ENCODE data around the gene CALR.
"Not testable (repeated sequence)": the region's sequence is repeated elsewhere in the genome, so short reads cannot be mapped to it uniquely, and the experiment has no call there.

Gene CALR

DNA sequence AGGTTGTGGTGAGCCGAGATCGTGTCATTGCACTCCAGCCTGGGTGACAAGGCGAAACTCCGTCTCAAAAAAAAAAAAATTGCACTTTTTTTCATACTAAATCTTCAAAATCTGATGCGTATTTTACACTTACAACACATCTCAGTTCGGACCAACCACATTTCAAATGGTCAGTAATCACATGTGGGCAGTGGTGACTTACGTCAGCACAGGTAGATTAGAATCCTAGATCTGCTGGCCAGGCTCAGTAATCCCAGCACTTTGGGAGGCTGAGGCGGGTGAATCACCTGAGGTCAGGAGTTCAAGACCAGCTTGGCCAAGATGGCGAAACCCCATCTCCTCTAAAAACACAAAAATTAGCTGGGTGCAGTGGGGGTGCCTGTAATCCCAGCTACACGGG lies 3.3 kb upstream of the CALR start:
- no peak for DNase-seq

DNA sequence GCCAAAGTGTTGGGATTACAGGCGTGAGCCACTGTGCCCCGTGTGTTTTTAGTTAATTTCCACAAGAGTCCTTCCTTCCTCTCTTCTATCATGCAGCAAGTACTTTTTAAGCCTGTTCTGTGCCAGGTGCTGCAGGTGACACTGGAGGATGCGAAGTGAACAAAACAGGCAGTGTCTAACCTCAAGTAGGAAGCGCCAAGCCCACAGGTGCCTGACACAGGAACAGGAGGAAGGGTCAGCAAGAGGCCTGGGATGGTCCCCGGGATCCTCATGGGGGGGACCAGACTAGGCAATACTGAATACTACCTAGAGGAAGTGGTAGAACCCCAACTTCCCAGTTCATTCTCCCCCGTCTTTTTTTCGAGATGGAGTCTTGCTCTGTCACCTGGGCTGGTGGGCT lies 1.8 kb upstream of the CALR start:
- DNase-seq, result no peak

DNA sequence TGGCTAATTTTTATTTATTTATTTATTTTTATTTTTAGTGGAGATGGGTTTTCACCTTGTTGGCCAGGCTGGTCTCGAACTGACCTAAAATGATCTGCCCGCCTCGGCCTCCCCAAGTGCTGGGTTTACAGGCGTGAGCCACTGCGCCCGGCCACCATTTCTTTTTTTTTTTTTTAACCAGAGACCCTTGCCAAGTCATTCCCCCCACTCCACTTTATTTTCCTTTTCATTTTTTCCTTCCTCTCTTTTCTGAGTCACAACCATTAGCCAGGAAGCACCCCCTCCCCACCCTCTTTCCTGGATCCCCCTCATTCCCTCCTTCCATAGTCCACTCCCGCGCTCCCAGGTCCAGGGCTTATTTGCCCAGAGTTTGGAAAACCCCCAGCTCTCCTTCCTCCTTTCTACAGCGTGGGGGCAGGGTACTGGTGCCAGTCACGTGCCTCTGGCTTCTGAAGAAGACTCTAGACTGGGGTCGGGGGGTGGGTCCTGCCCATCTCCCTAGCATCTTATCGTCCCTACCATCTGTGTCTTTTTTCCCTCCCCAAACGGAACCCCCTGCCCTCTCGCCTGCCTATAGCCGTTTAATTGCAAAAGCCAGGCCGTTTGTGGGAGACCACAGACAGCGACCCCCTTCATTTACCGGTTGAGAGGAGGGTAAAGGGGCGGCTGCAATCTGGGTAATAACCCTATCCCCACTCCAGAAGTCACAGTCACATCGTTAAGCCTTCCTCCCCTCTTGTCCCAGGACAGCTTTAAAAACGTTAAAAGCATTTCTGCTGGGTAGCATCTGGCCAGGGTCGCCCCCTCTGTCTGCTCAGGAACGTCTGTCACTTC lies 1.1 kb upstream of the CALR start:
- no peak for DNase-seq

DNA sequence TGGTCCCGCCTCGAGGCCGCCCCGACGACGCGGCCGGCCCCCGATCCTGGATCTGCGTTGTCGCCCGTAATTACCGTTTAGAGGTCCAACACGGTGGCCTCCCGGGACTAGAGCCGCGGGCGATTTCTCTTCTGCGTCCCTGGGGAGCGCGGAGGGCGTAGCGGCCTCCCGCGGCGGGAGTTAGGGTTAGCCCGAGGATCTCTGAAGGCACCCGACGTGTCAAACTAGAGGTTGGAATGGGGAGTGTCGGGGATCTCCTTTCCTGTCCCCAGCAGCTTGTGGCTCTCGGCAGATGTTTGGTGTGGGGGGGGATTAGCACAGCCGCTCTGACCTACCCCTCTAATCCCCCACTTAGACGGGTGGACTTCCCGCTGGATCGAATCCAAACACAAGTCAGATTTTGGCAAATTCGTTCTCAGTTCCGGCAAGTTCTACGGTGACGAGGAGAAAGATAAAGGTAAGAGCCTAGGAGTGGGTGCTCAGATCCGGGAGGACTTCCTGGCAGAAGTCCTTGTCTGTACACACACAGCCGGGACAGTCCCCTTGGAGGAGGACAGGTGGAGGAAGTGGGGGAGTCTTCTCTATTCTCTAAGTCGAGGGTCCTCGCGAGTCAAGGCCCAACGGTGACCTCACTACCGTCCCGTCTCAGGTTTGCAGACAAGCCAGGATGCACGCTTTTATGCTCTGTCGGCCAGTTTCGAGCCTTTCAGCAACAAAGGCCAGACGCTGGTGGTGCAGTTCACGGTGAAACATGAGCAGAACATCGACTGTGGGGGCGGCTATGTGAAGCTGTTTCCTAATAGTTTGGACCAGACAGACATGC lies 581 bp downstream of the CALR start:
- peak; percentile 38 to 54 for DNase-seq

DNA sequence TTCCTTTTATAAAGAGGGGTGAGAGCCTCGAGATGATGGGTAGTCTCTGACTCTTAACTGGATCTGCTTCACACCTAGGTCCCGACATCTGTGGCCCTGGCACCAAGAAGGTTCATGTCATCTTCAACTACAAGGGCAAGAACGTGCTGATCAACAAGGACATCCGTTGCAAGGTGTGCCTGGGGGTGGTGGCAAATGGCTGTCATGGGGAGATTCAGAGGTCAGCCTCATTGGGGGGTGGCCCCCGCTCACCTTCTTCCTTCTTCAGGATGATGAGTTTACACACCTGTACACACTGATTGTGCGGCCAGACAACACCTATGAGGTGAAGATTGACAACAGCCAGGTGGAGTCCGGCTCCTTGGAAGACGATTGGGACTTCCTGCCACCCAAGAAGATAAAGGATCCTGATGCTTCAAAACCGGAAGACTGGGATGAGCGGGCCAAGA lies 1.6 kb downstream of the CALR start:
- DNase-seq, result no peak

DNA sequence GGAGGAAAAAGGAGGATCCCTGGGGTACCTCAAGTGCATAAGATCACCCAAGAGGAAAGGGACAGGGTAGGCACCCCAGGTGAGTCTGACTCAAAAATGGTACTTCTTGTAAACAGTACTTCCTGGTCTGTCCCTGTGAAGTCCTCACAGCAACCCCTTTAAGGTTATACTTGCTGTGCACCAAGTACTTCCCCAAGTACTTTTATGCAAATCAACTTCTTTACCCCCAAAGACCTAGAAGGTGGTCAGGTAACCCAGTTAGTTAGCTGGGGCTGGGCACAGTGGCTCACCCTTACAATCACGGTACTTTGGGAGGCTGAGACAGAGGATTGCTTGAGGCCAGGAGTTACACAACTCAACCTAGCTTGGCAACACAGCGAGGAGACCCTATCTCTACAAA lies 2.5 kb downstream of the CALR start:
- DNase-seq, result no peak

DNA sequence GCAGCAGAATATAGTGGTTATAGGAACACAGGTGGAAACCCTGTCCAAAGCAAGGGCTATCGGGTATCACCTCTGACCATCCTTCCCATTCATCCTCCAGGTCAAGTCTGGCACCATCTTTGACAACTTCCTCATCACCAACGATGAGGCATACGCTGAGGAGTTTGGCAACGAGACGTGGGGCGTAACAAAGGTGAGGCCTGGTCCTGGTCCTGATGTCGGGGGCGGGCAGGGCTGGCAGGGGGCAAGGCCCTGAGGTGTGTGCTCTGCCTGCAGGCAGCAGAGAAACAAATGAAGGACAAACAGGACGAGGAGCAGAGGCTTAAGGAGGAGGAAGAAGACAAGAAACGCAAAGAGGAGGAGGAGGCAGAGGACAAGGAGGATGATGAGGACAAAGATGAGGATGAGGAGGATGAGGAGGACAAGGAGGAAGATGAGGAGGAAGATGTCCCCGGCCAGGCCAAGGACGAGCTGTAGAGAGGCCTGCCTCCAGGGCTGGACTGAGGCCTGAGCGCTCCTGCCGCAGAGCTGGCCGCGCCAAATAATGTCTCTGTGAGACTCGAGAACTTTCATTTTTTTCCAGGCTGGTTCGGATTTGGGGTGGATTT lies 5.1 kb downstream of the CALR start:
- DNase-seq, result no peak

DNA sequence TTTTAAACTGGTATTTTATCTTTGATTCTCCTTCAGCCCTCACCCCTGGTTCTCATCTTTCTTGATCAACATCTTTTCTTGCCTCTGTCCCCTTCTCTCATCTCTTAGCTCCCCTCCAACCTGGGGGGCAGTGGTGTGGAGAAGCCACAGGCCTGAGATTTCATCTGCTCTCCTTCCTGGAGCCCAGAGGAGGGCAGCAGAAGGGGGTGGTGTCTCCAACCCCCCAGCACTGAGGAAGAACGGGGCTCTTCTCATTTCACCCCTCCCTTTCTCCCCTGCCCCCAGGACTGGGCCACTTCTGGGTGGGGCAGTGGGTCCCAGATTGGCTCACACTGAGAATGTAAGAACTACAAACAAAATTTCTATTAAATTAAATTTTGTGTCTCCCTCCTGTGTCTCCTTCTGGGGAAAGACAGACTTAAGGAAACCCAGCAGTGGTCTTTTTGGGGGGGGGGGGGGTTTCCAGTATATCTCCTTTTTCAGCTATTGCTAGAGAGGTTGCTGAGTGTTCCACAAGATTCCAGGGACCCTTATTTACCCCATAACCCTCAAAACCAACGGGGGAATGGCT lies 5.8 kb downstream of the CALR start:
- DNase-seq, result no peak

DNA sequence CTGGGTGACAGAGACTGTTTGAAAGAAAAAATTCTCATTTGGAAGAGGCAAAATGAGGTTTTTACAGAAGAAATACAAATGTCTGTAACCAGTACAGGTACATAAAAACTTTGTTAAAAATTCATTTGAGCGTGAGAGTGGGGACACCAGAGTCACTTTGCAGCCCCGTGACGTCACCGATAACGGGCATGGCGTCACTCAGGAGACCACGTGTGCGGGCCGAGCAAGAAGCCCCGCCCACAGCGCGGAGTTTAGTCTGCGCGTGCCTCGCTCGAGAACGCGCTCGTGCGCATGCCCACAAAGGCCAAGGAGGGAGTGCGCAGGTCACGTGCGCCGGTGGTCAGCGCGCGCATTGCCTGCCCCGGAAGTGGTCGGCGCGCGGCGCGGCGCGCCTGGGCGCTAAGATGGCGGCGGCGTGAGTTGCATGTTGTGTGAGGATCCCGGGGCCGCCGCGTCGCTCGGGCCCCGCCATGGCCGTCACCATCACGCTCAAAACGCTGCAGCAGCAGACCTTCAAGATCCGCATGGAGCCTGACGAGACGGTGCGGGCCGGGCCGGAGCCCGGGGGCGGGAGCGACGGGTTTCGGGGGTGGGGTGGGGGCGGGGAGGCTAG lies 7.2 kb downstream of the CALR start, which contains the start of gene RAD23A:
Gene RAD23A, plus strand, starts transcription at position 384 of the 613 bp plus-strand sequence. Its CDS starts 87 bp downstream, at position 471.
- peak; percentile 98 to 99 for DNase-seq

DNA sequence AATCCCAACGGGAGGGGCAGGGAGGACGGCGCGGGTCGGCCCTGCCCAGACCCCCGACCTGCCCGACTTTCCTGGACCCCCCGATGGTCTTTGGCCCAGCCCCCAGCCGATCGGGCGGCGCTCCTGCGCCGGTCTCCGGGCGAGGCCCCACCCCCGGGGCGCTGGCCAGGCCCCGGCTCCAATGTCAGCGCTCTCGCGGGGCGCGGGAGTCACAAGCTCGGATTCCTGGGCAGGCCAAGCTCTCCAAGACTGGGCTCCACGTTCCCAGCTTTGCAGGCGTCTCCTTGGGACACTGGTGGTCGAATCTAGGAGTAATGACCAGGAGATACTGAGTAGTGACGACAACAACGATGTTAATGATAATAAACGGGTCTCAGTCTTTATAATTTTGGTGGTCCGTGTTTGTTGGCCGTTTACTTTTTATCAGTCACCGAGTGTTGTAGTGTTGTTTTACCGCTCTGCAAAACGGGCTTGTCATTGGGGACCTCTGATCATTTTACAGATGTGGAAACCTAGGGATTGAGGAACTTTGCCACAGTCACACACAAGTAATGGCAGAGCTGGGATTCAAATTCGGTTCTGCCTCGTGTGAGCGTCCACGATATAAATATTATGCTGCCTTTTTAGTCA lies 7.8 kb downstream of the CALR start:
- peak; percentile 23 to 62 for DNase-seq

DNA sequence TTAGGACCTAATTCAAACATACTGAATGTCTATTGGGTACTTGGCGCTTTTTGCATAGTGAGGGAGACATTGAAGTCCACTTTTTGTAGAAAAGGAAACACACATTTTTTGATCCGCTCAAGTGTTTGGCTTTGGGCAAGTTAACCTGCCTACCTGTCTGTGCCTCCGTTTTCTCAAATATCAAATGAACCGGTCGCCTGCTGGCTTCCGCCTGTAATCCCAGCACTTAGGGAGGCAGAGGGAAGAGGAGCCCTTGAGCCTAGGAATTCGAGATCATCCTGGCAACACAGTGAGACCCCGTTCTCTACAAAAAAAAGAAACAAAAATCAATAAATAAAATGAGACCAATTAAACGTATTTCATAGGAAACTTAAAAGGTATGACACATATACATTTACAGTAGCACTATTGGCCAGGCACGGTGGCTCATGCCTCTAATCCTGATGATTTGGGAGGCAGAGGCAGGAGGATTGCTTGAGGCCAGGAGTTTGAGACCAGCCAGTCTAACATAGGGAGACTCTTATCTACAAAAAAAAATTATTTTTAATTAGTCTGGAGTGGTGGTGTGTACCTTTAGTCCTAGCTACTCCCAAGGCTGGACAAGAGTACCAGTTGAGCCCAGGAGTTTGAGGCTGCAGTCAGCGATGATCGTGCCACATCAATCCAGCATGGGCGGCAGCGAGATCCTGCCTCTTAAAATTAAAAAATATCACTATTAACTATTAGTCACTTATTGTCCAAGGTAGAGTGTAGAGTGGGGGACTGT lies 8.5 kb downstream of the CALR start:
- DNase-seq, result no peak

DNA sequence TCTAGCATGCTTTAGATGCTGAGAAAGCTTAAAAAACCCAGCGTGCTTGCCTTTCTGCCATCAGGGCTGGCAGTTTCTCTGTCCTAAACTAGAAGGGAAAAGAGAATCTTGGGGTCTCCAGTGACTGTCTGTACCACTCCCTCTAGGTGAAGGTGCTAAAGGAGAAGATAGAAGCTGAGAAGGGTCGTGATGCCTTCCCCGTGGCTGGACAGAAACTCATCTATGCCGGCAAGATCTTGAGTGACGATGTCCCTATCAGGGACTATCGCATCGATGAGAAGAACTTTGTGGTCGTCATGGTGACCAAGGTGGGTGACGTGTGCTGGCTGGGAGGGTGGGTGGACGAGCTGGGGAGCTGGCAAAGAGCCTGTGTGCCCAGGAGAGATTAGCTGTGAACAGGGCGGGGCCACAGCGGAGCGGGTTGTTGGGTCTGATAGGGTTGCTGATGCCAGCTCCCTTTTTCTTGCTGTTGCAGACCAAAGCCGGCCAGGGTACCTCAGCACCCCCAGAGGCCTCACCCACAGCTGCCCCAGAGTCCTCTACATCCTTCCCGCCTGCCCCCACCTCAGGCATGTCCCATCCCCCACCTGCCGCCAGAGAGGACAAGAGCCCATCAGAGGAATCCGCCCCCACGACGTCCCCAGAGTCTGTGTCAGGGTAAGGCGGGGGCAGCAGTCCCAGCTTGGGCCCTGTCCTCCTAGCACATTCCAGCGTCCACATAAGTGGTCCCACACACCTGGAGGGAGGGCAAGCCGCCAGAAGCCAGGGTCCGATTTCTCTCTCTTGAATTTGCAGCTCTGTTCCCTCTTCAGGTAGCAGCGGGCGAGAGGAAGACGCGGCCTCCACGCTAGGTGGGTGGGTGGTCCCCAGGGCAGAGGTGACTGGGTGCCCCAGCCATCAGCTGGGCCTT lies 9.5 kb downstream of the CALR start:
- DNase-seq, result no peak

DNA sequence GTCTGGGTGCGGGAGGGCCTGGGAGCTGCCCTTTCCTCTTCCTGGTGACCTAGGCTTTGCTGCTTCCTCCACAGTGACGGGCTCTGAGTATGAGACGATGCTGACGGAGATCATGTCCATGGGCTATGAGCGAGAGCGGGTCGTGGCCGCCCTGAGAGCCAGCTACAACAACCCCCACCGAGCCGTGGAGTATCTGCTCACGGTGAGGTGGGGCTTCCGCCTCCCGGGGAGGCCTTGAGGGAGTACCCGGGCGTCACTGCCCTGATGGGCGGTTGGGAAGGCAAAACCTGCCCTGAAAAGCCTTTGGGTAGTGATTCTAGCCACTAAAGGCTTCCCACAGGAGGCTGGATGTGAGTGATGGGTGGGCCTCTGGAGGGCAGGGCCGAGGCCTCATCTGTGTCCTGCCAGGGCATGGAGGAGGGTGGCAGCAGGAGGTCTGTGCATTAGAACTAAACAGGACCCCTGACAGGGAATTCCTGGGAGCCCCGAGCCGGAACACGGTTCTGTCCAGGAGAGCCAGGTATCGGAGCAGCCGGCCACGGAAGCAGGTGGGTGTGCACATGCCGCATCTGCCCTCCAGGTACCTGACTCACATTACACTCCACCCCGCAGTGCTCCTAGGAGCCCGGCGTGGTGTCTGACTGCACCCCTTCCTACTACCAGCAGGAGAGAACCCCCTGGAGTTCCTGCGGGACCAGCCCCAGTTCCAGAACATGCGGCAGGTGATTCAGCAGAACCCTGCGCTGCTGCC lies 10.4 kb downstream of the CALR start:
- no peak for DNase-seq

DNA sequence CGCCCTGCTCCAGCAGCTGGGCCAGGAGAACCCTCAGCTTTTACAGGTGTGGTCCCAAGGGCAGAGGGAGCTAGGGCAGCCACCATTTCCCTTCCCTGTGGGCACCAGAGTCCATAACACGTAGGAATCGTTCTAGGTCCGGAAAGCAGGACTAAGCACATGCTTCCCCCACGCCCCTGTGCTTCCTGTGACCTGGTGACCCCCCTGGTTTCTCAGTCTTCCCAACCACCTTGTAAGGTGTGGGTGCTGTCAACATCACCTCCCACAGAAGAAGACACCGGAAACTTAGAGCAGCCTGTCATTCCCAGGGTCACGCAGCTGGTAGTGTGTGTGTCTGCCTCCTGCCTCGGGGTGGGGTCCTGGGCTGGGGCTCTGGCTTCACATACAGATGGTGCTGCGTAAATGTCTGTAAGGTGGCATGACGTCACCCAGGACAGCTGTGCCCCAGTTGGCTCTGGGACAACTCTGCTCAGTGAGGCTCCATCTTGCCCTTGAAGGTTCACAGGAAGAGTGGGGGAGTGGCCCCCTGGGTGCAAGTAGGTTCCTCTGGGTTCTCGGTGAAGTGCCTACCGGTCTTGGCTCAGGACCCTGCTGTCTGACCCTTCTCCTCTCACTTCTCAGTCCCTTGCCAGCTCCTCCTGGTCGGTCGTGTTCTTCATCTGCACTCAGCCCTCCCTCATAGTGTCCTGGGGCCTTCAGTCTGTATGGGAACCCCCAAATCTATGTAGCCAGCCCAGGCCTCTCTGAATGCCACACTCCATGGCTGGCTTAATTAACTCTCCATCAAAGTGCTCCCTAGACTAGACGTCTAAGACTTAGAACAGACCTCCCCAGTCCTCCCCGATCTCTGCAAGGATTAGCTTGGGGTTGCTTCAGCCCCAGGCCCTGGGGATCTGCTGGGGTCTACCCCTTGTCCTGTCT lies 11.2 kb downstream of the CALR start:
- no peak for DNase-seq

DNA sequence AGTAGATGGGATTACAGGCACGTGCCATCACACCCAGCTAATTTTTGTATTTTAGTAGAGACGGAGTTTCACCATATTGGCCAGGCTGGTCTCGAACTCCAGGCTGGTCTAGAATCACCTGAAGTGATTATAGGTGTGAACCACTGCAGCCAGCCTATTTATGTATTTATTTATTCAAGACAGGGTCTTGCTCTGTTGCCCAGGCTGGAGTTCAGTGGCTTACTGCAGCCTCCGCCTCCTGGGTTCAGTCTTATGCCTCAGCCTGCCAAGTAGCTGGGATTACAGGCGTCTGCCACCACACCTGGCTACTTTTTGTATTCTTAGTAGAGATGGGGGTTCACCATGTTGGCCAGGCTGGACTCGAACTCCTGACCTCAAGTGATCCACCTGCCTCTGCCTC lies 13.6 kb downstream of the CALR start:
- not testable (repeated sequence) for DNase-seq

DNA sequence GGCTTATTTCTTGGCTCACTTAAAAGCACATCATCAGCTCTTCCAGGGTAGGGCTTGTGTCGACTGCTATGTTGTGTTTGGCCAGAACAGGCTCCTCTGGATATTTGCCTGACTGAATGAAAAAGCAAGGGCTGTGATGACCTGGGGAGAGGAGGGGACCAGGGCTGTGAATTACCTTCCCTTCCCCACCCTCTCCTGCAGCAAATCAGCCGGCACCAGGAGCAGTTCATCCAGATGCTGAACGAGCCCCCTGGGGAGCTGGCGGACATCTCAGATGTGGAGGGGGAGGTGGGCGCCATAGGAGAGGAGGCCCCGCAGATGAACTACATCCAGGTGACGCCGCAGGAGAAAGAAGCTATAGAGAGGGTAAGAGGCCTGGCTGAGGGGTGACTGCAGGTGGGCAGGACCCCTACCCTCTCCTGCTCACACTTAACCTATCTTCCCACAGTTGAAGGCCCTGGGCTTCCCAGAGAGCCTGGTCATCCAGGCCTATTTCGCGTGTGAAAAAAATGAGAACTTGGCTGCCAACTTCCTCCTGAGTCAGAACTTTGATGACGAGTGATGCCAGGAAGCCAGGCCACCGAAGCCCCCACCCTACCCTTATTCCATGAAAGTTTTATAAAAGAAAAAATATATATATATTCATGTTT lies 14.2 kb downstream of the CALR start:
- peak in 1 of 2 donors; percentile 48 for DNase-seq

DNA sequence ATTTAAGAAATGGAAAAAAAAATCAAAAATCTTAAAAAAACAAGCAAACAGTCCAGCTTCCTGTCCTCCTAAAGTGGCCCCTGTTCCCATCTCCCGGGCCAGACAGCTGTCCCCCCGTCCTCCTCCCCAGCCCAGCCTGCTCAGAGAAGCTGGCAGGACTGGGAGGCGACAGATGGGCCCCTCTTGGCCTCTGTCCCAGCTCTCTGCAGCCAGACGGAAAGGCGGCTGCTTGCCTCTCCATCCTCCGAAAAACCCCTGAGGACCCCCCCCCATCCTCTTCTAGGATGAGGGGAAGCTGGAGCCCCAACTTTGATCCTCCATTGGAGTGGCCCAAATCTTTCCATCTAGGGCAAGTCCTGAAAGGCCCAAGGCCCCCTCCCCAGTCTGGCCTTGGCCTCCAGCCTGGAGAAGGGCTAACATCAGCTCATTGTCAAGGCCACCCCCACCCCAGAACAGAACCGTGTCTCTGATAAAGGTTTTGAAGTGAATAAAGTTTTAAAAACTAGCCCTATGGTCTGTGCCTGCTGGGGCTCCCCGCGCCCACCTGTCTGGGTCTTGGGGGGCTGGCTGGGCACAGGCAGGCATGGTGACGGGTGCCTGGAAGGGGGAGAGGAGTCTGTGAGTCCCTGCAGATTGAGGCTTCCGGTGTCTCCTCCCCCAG lies 14.9 kb downstream of the CALR start:
- DNase-seq, result no peak

All from CD4-positive, alpha-beta T cell treated with Interferon alpha-2 for 1 hour (primary cell).